ENCODE results near the gene BATF2. TPM values are rescaled to one million over a fixed set of nuclear protein-coding genes. Genes with fewer than 3 reads are reported as not detected.

The BATF2 gene
- total RNA-seq, 2 experiments from 2014 or later: 0.70 to 0.79 TPM

GRCh38 chr11:65003282-65003681, 6.5 kb upstream of the BATF2 start:
- H2AFZ ChIP-seq (ENCODE audit: low read length): no peak overlapping the region
- no peaks in the 10 kb centered on the region for H4K20me1 ChIP-seq (ENCODE audit: insufficient read depth, low read length)
- no TSS peak for BruUV-seq (replicated peaks)
- ChIA-PET CTCF (ENCODE audit: unreplicated experiment) (interaction anchor here (1.3 kb wide), 1 partner anchor 9 kb away, joined by 4 read pairs; no protein-coding TSS in a partner anchor), POLR2A (interaction anchor here (2.1 kb wide), 1 partner anchor 9 kb away, joined by 13 read pairs; no protein-coding TSS in a partner anchor)
- H3K79me2 ChIP-seq (ENCODE audit: insufficient read depth, low read depth, low read length): no peaks in the 10 kb centered on the region
- intact Hi-C loops (cut with micrococcal nuclease; ENCODE audit: unreplicated experiment): no loop called here
- peaks cover 10% of the 10 kb centered on the region for H3K4me1 ChIP-seq (ENCODE audit: insufficient read depth, low read length, poor library complexity, severe bottlenecking)
- H3K9me3 ChIP-seq (ENCODE audit: low read length): no peaks in the 10 kb centered on the region
- H3K4me2 ChIP-seq (ENCODE audit: low read length): no peak overlapping the region
- no peak overlapping the region for H3K27ac ChIP-seq (ENCODE audit: low read depth, low read length, poor library complexity, severe bottlenecking)
- TF ChIP-seq EZH2phosphoT487 (IDR thresholded peaks at IDR 0.05; ENCODE audit: borderline replicate concordance, low read depth, low read length): no peak
- TF ChIP-seq CTCF (conservative IDR thresholded peaks at IDR 0.05; ENCODE audit: low read length): no peak
- no peak for DNase-seq (ENCODE audit: low spot score)
- no peaks in the 10 kb centered on the region for H3K36me3 ChIP-seq (ENCODE audit: insufficient read depth, low read length)
- no peak overlapping the region for H3K4me3 ChIP-seq (ENCODE audit: low read depth, low read length, poor library complexity, severe bottlenecking)
- no peaks in the 10 kb centered on the region for H3K9me2 ChIP-seq (ENCODE audit: insufficient read depth, low read length)

DNA sequence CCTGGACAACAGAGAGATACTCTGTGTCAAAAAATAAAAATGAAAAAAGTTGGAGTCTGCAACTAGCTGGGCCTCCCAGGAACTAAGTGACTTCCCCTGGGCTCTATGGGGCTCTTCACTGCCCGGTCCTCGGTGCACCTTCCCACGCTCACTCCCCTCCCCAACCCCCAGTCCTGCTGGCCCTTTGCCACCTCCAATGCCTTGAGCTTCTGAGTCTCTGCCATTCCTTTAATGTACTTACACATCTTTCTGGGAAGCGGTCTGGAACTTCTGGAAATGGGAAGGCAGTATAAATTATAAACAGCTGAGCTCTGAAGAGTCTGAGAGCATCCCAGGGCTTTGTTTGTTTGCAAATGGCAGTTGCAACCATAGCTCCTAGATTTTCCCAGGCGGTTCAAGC, 5.9 kb upstream of the BATF2 start:
- Histone ChIP-seq H3K4me3 (ENCODE audit: low read depth, low read length, poor library complexity, severe bottlenecking) (no peak overlapping the region), H3K4me1 (ENCODE audit: insufficient read depth, low read length, poor library complexity, severe bottlenecking) (peaks cover 14% of the 10 kb centered on the region), H3K36me3 (ENCODE audit: insufficient read depth, low read length) (no peaks in the 10 kb centered on the region), H3K9me3 (ENCODE audit: low read length) (no peaks in the 10 kb centered on the region), H3K79me2 (ENCODE audit: insufficient read depth, low read depth, low read length) (no peaks in the 10 kb centered on the region), H4K20me1 (ENCODE audit: insufficient read depth, low read length) (no peaks in the 10 kb centered on the region), H3K9me2 (ENCODE audit: insufficient read depth, low read length) (no peaks in the 10 kb centered on the region), H3K4me2 (ENCODE audit: low read length) (no peak overlapping the region), H2AFZ (ENCODE audit: low read length) (no peak overlapping the region), H3K27ac (ENCODE audit: low read depth, low read length, poor library complexity, severe bottlenecking) (no peak overlapping the region)
- POLR2A ChIA-PET: interaction anchor here (2.1 kb wide), 1 partner anchor 10 kb away, joined by 13 read pairs; no protein-coding TSS in a partner anchor
- TF ChIP-seq CTCF (conservative IDR thresholded peaks at IDR 0.05; ENCODE audit: low read length) (no peak), EZH2phosphoT487 (IDR thresholded peaks at IDR 0.05; ENCODE audit: borderline replicate concordance, low read depth, low read length) (no peak)
- DNase-seq (ENCODE audit: low spot score): no peak
- intact Hi-C loops (cut with micrococcal nuclease; ENCODE audit: unreplicated experiment): no loop called here
- BruUV-seq (replicated peaks): no TSS peak
- CTCF ChIA-PET (ENCODE audit: unreplicated experiment): interaction anchor here (1.3 kb wide), 1 partner anchor 10 kb away, joined by 4 read pairs; no protein-coding TSS in a partner anchor

DNA sequence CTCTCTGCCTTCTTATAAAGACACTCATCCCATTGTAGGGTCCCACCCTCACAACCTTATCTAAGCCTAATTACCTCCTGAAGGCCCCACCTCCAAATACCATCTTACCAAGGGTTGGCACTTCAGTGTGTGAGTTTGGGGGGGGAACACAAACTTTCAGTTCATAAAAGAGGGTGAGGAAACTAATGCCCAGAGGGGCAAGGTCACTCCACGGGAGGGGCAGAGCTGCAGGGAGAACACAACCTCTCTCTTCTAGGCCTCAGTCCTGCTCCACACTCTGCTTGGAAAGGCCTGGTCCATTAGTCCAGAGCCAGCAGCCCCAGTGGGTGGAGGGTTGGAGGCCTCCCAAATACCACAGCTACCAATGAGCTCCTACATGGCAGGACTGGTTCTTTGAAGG, 2.7 kb upstream of the BATF2 start:
- no peaks in the 10 kb centered on the region for H3K9me2 ChIP-seq (ENCODE audit: insufficient read depth, low read length)
- intact Hi-C loops (cut with micrococcal nuclease; ENCODE audit: unreplicated experiment): no loop called here
- no TSS peak for BruUV-seq (replicated peaks)
- no peaks in the 10 kb centered on the region for H3K36me3 ChIP-seq (ENCODE audit: insufficient read depth, low read length)
- DNase-seq (ENCODE audit: low spot score): no peak
- POLR2A ChIA-PET: interaction anchor here (1.2 kb wide), 1 partner anchor 27 kb away, joined by 3 read pairs; no protein-coding TSS in a partner anchor
- TF ChIP-seq EZH2phosphoT487 (IDR thresholded peaks at IDR 0.05; ENCODE audit: borderline replicate concordance, low read depth, low read length): no peak
- no peak for TF ChIP-seq CTCF (conservative IDR thresholded peaks at IDR 0.05; ENCODE audit: low read length)
- H3K4me2 ChIP-seq (ENCODE audit: low read length): no peak overlapping the region
- H3K4me1 ChIP-seq (ENCODE audit: insufficient read depth, low read length, poor library complexity, severe bottlenecking): peaks cover 30% of the 10 kb centered on the region
- H3K9me3 ChIP-seq (ENCODE audit: low read length): no peaks in the 10 kb centered on the region
- CTCF ChIA-PET (ENCODE audit: unreplicated experiment): no interaction called here
- no peak overlapping the region for H2AFZ ChIP-seq (ENCODE audit: low read length)
- no peak overlapping the region for H3K27ac ChIP-seq (ENCODE audit: low read depth, low read length, poor library complexity, severe bottlenecking)
- H3K79me2 ChIP-seq (ENCODE audit: insufficient read depth, low read depth, low read length): no peaks in the 10 kb centered on the region
- H3K4me3 ChIP-seq (ENCODE audit: low read depth, low read length, poor library complexity, severe bottlenecking): no peak overlapping the region
- no peaks in the 10 kb centered on the region for H4K20me1 ChIP-seq (ENCODE audit: insufficient read depth, low read length)

Data from OCI-LY7 (cell line).